ENCODE data around the gene CPNE1. TPM values are rescaled to one million over a fixed set of nuclear protein-coding genes. Genes with fewer than 3 reads are reported as not detected.
A peak's percentile ranks its signal among the peaks of the same experiment; 100 is the strongest.
"Not testable (repeated sequence)": the region's sequence is repeated elsewhere in the genome, so short reads cannot be mapped to it uniquely, and the experiment has no call there.

Gene CPNE1
- total RNA-seq = 10 to 100 TPM; 37.3 to 60.7 (median 50.1) TPM

- in situ Hi-C loops (cut with MboI; ENCODE audit: low sequenced_read_pairs in 4 of 4) = no loop called here
- Histone ChIP-seq H3K36me3 (peaks cover 0 to 12% of the 10 kb centered on the region in 2 donors), H3K9me3 (no peaks in the 10 kb centered on the region), H3K27me3 (no peaks in the 10 kb centered on the region), H3K27ac (peak within 1 kb of the TSS; percentile 93 to 98 (median 98)), H3K4me1 (peaks cover 36 to 42% of the 10 kb centered on the region in 2 donors), H3K4me3 (peak within 1 kb of the TSS; percentile 73 to 97 (median 74))
- intact Hi-C loops (cut with DNase I; ENCODE audit: low total_unique reads) = loop anchor here (1.0 to 5.0 kb wide), 4 partner anchors 35 to 220 kb away; partner anchors contain the start of genes NFS1 and ROMO1
- no peak for TF ChIP-seq CTCF (IDR thresholded peaks at IDR 0.05 in 4 of 5, conservative IDR thresholded peaks at IDR 0.05 in 1 of 5)
- peak; percentile 91 to 92 for TF ChIP-seq POLR2A (IDR thresholded peaks at IDR 0.05)
- ATAC-seq (peak; percentile 93 to 95), DNase-seq (peak; percentile 87 to 90)
These were observed at the start of gene CPNE1, which contains the start of gene RBM12 for GRCh38 chr20:35664466-35665206. CPNE1 (minus strand) TSS chr20:35664900; CDS start chr20:35632923, 31,977 bp downstream. RBM12 (minus strand) TSS chr20:35664900; CDS start chr20:35655322, 9,578 bp downstream.

GRCh38 chr20:35714127-35714526, 49.4 kb upstream of the CPNE1 start:
- H3K27me3 ChIP-seq = no peaks in the 10 kb centered on the region
- H3K4me1 ChIP-seq = peaks cover 43 to 48% of the 10 kb centered on the region in 2 donors
- TF ChIP-seq POLR2A (IDR thresholded peaks at IDR 0.05) = no peak
- no peak for TF ChIP-seq CTCF (IDR thresholded peaks at IDR 0.05 in 4 of 5, conservative IDR thresholded peaks at IDR 0.05 in 1 of 5)
- H3K4me3 ChIP-seq = no peak overlapping the region
- in situ Hi-C loops (cut with MboI; ENCODE audit: low sequenced_read_pairs in 4 of 4) = loop anchor here in 1 of 4 donors (25.0 kb wide), 1 partner anchor 173 kb away; no protein-coding TSS in a partner anchor
- intact Hi-C loops (cut with DNase I; ENCODE audit: low total_unique reads) = no loop called here
- H3K36me3 ChIP-seq = peaks cover 3 to 96% of the 10 kb centered on the region in 2 donors
- ATAC-seq = no peak
- H3K27ac ChIP-seq = peak overlapping the region in 1 of 4 donors; percentile 72
- H3K9me3 ChIP-seq = no peaks in the 10 kb centered on the region
- DNase-seq = no peak

GRCh38 chr20:35713120-35713519, 48.4 kb upstream of the CPNE1 start:
- H3K9me3 ChIP-seq; DNase-seq; intact Hi-C loops (cut with DNase I; ENCODE audit: low total_unique reads); ATAC-seq; H3K27me3 ChIP-seq; H3K4me3 ChIP-seq: not testable (repeated sequence)
- Histone ChIP-seq H3K4me1 (peaks cover 39 to 44% of the 10 kb centered on the region in 2 donors), H3K36me3 (peaks cover 3 to 96% of the 10 kb centered on the region in 2 donors), H3K27ac (peak overlapping the region in 1 of 4 donors; percentile 72)
- in situ Hi-C loops (cut with MboI; ENCODE audit: low sequenced_read_pairs in 4 of 4) = loop anchor here in 1 of 4 donors (25.0 kb wide), 1 partner anchor 174 kb away; no protein-coding TSS in a partner anchor

GRCh38 chr20:35711588-35712209, 47.0 kb upstream of the CPNE1 start:
- H3K27me3 ChIP-seq = no peaks in the 10 kb centered on the region
- H3K4me3 ChIP-seq = no peak overlapping the region
- peaks cover 3 to 95% of the 10 kb centered on the region in 2 donors for H3K36me3 ChIP-seq
- H3K9me3 ChIP-seq = no peaks in the 10 kb centered on the region
- H3K4me1 ChIP-seq = peaks cover 29 to 41% of the 10 kb centered on the region in 2 donors
- no peak for DNase-seq
- in situ Hi-C loops (cut with MboI; ENCODE audit: low sequenced_read_pairs in 4 of 4) (loop anchor here in 1 of 4 donors (25.0 kb wide), 1 partner anchor 176 kb away; no protein-coding TSS in a partner anchor), intact Hi-C loops (cut with DNase I; ENCODE audit: low total_unique reads) (no loop called here)
- TF ChIP-seq POLR2A (IDR thresholded peaks at IDR 0.05) (no peak), CTCF (IDR thresholded peaks at IDR 0.05 in 4 of 5, conservative IDR thresholded peaks at IDR 0.05 in 1 of 5) (no peak)
- peak overlapping the region; percentile 8 to 72 (median 54) for H3K27ac ChIP-seq
- no peak for ATAC-seq
